Esophagus muscularis mucosa (tissue), 4 donors: Measurements from ENCODE around the gene PNMT. TPM values are rescaled to one million over a fixed set of nuclear protein-coding genes. Genes with fewer than 3 reads are reported as not detected.

Experiments
- DNase-seq: peaks from one replicate; pipeline ENCODE4 v3.0.0-alpha.2; 2017; ENCODE audit errors: extremely low spot score
- H3K27ac ChIP-seq, 4 donors: fragments of 200-600 bp; sonication (generic); replicated peaks in 1 of 4; 1 replicate in 3 of 4; 2 replicates in 1 of 4; pipeline ENCODE4 v1.5.1; 2016 to 2019; ENCODE audit warnings: mild to moderate bottlenecking in 1 of 4
- H3K27me3 ChIP-seq, 4 donors: fragments of 200-600 bp; sonication (generic); one replicate each; pipeline versions ENCODE4 v1.5.1 to v1.6.0; 2016 to 2019
- H3K36me3 ChIP-seq, 4 donors: fragments of 200-600 bp; sonication (generic); one replicate each; pipeline ENCODE4 v1.5.1; 2016 to 2019
- H3K4me1 ChIP-seq, 4 donors: fragments of 200-600 bp; sonication (generic); one replicate each; pipeline ENCODE4 v1.5.1; 2016 to 2019
- H3K4me3 ChIP-seq, 4 donors: fragments of 200-600 bp; sonication (generic); 1 replicate in 2 of 4; 2 replicates in 2 of 4; pipeline ENCODE4 v1.5.1; 2016 to 2019; ENCODE audit warnings: mild to moderate bottlenecking in 4 of 4, moderate library complexity in 1 of 4
- H3K9me3 ChIP-seq, 4 donors: fragments of 200-600 bp; sonication (generic); 1 replicate in 3 of 4; 2 replicates in 1 of 4; pipeline ENCODE4 v1.5.1; 2016 to 2019
- EP300 ChIP-seq: sonication (generic); formaldehyde crosslinking; IDR thresholded peaks from one replicate; pipeline ENCODE4 v1.6.1; 2017; ENCODE audit warnings: antibody characterized with exemption
- POLR2A ChIP-seq: fragments of 450-650 bp; IDR thresholded peaks from one replicate; pipeline ENCODE4 v1.6.1; 2017; ENCODE audit warnings: antibody characterized with exemption, moderate library complexity, mild to moderate bottlenecking, low read depth
- POLR2AphosphoS5 ChIP-seq, 2 donors: sonication (generic); formaldehyde crosslinking; IDR thresholded peaks; one replicate each; pipeline ENCODE4 v1.6.1; 2017; ENCODE audit warnings: antibody characterized with exemption in 2 of 2
- WGBS: methylation state at CpG from one replicate; pipeline ENCODE4 v1.1.5; 2018; 5-methylcytosine and 5-hydroxymethylcytosine counted together
- intact Hi-C: fragments of 100-400 bp; cut with DNase I; formaldehyde crosslinking; loops from one replicate; pipeline ENCODE4 v1.15.1; 2023
- total RNA-seq, 4 donors: library from RNA; depleted of rRNA; stranded (reverse); fragments of >200 nt; gene quantifications; one replicate each; pipeline versions ENCODE4 v1.1.0 to v1.2.1, GENCODE V29; 2016
- TF ChIP-seq, protein P1 (sequence below), 3 experiments: fragments of 200-600 bp in 2 of 3; fragments of 450-650 bp in 1 of 3; sonication (generic) in 2 of 3; IDR thresholded peaks; one replicate each; pipeline ENCODE4 v1.5.1; 2017 to 2019; ENCODE audit warnings: antibody characterized with exemption in 3 of 3, mild to moderate bottlenecking in 2 of 3, moderate library complexity in 1 of 3

Gene PNMT
- total RNA-seq, 4 donors from 2014 or later = 9.4 to 14.3 (median 10.6) TPM

DNA sequence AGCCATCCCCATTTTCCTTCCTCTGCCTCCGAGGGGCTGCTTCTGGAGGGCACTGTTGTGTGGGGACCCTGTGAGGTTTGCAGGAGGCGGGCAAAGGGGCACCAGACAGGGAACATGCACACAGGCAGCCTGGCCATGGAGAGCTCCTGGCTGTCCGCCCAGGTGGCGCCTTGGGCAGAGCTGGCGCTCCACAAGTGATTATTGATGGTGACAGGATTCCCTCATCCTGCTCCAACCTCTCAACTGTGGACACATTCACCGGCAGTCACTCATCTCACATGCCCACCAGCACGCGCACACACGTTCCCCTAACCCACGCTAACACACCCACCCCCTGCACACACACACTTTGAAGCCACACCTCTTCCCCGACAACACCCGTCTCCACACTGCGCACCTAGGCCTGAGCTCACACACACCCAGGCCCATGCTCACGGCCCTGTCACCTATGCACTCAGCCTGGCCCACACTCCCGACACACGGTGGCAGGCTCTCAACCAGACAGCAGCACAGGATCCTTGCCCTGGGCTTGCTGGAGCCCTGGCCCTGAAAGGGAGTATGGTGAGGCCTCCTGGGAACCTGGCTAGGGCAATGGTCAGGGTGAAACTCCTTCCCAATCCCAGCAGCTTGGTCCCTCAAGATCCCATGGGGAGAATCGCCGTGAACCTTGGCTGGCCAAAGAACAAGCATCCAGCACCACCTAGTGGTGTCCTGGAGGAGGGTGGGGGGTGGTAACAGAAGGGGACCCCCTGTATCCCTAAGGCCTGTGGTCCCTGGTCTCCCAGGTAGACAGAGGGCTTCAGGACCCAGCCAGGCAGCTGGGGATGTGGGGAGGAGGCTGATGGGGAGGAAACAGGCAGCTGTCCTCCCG lies 3.6 kb downstream of the PNMT start:
- H3K4me1 ChIP-seq = peaks cover 48 to 62% (median 55%) of the 10 kb centered on the region in 4 donors
- WGBS = 49% methylated on average over 19 of the region's 19 CpGs

DNA sequence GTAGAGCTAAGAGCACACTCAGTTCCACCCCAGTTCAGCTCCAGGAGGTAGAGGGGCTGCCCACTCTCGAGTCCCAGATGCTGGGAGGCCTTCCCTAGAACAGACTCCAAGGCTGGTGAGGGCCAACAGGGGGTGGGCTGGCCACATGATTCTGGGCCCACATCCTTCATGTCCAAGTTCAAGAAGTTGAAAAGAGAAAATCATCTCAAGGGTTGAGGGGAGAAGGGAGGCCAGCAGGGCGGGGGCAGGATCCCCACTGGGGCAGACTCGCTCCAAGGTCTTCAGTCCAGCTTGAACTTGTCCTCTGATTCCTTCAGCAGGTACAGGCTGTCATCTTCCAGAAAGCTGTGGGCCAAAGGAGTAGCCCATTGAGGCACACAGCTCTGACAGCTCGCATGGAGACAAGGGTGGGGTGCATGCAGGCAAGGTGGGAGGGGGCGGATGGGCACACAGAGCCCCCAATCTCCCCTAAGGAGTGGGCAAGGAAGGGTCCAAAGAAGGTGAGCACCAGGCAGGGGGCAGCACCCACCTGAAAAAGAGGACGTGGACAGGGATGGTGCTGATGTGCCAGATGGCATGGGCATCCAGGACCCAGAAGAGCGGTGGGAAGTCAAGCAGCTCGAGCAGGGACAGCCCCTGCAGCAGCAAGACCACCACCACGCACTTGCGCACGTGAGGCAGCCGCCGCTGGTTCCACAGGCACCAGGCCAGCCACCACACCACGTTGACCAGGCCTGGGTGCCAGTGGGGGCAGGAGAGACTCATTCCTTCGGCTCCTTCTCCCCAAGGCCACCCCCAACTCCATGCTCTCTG lies 4.5 kb downstream of the PNMT start:
- Histone ChIP-seq H3K36me3 (peaks cover 0 to 5% (median 0%) of the 10 kb centered on the region in 4 donors), H3K4me1 (peaks cover 48 to 58% (median 54%) of the 10 kb centered on the region in 4 donors), H3K4me3 (no peak overlapping the region), H3K27ac (no peak overlapping the region), H3K9me3 (no peaks in the 10 kb centered on the region), H3K27me3 (peaks cover 0 to 46% (median 24%) of the 10 kb centered on the region in 4 donors)
- no peak for DNase-seq
- 83% methylated on average over 10 of the region's 15 CpGs for WGBS
- TF ChIP-seq POLR2A (no peak), POLR2AphosphoS5 (IDR thresholded peaks at IDR 0.05) (no peak), EP300 (no peak)
- TF ChIP-seq, protein P1, sequence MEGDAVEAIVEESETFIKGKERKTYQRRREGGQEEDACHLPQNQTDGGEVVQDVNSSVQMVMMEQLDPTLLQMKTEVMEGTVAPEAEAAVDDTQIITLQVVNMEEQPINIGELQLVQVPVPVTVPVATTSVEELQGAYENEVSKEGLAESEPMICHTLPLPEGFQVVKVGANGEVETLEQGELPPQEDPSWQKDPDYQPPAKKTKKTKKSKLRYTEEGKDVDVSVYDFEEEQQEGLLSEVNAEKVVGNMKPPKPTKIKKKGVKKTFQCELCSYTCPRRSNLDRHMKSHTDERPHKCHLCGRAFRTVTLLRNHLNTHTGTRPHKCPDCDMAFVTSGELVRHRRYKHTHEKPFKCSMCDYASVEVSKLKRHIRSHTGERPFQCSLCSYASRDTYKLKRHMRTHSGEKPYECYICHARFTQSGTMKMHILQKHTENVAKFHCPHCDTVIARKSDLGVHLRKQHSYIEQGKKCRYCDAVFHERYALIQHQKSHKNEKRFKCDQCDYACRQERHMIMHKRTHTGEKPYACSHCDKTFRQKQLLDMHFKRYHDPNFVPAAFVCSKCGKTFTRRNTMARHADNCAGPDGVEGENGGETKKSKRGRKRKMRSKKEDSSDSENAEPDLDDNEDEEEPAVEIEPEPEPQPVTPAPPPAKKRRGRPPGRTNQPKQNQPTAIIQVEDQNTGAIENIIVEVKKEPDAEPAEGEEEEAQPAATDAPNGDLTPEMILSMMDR (IDR thresholded peaks at IDR 0.05) = no peak
- intact Hi-C loops = no loop called here

More for the DNA sequence above, 3.6 kb downstream of the PNMT start:
- Histone ChIP-seq H3K4me3 (no peak overlapping the region), H3K27me3 (peaks cover 0 to 55% (median 32%) of the 10 kb centered on the region in 4 donors), H3K36me3 (peaks cover 0 to 3% (median 0%) of the 10 kb centered on the region in 4 donors), H3K9me3 (no peaks in the 10 kb centered on the region), H3K27ac (no peak overlapping the region)
- intact Hi-C loops = no loop called here
- TF ChIP-seq POLR2AphosphoS5 (IDR thresholded peaks at IDR 0.05) = no peak
- TF ChIP-seq, protein P1 (IDR thresholded peaks at IDR 0.05) = peak; percentile 35 to 44 (median 41)
- TF ChIP-seq POLR2A = no peak
- no peak for TF ChIP-seq EP300
- DNase-seq = no peak

DNA sequence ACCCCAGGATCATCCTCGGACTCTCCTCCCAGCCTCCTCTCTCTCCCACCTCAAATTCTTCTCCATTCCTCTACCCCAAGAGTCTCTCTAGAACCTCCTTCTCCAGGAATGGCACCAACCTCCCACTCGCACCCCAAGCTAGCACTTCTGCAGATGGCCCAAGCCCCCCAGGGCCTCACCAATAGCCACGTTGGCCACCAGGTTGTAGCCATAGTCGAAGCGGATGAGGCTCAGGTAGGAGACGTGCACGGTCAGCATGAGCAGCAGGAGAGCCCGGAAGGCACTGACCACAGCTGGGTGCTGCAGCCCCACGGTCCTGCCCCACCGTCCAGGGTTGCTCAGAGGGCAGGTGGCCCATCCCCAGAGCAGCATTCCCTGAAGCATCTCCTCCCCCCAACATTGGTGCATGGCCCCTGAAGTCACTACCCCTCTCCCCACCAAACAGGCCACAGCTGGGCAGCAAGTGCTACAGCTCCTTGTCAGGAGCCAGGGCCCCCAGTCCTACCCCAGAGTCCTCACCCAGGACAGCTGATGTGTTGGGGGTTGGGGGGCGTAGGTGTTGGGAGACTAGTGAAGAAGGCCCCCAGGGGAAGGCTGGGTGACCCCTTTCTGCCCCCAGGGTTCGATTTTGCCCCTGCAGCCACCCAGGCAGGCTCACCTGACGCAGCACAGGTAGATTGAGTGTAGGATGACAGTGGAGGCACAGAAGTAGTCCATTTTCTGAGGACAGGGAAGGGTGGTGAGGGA lies 5.3 kb downstream of the PNMT start:
- intact Hi-C loops = no loop called here
- 81% methylated on average over 10 of the region's 13 CpGs for WGBS

DNA sequence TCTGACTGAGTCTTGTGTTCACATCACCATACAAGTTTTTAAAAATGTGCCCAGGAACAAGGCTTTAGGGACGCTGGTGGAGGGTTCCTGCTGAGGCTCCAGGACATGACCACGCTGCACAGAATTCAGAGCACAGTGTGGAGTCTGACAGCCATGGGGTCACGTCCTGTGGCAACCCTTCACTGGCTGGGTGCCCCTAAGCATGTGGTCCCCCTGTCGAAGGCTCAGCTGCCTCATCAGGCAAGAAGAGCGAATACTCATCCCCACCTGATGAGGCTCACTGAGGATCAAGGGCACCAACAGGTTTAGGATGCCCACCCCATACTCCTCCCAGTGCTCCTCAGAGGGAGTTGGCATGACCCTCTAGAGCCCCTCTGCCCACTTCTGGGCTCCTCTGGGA lies 5.9 kb downstream of the PNMT start:
- DNase-seq = no peak
- WGBS = 87% methylated on average over 2 of the region's 5 CpGs
- TF ChIP-seq EP300 = no peak
- TF ChIP-seq, protein P1 (IDR thresholded peaks at IDR 0.05) = no peak
- TF ChIP-seq POLR2A = no peak
- TF ChIP-seq POLR2AphosphoS5 (IDR thresholded peaks at IDR 0.05) = no peak
- Histone ChIP-seq H3K27me3 (peaks cover 0 to 32% (median 14%) of the 10 kb centered on the region in 4 donors), H3K4me3 (no peak overlapping the region), H3K9me3 (no peaks in the 10 kb centered on the region), H3K4me1 (peaks cover 43 to 59% (median 50%) of the 10 kb centered on the region in 4 donors), H3K36me3 (peaks cover 0 to 10% (median 0%) of the 10 kb centered on the region in 4 donors), H3K27ac (no peak overlapping the region)
- intact Hi-C loops = no loop called here

More for the DNA sequence above, 5.3 kb downstream of the PNMT start:
- Histone ChIP-seq H3K36me3 (peaks cover 0 to 6% (median 0%) of the 10 kb centered on the region in 4 donors), H3K27me3 (peaks cover 0 to 39% (median 16%) of the 10 kb centered on the region in 4 donors), H3K4me1 (peaks cover 48 to 60% (median 54%) of the 10 kb centered on the region in 4 donors), H3K4me3 (no peak overlapping the region), H3K9me3 (no peaks in the 10 kb centered on the region), H3K27ac (no peak overlapping the region)
- TF ChIP-seq POLR2AphosphoS5 (IDR thresholded peaks at IDR 0.05) (no peak), EP300 (no peak), POLR2A (no peak)
- TF ChIP-seq, protein P1 (IDR thresholded peaks at IDR 0.05) = no peak
- no peak for DNase-seq
